Activated T-cell treated with anti-CD3 and anti-CD28 coated beads, Interleukin-2, amount 50 U/mL, for 4 hours (primary cell): Measurements from ENCODE around the gene ORC2. TPM values are rescaled to one million over a fixed set of nuclear protein-coding genes. Genes with fewer than 3 reads are reported as not detected.
"Not testable (repeated sequence)": the region's sequence is repeated elsewhere in the genome, so short reads cannot be mapped to it uniquely, and the experiment has no call there.

Experiments
- ATAC-seq, 2 donors: fragments of 200-7000 bp; cut with Tn5 transposase; one replicate each; pipeline ENCODE4 v1.10.0; 2021
- DNase-seq: peaks from one replicate; pipeline ENCODE4 v3.0.0-alpha.2; 2020
- H3K27me3 Mint-ChIP-seq: one replicate; pipeline ENCODE4 v1.8.0; 2021; ENCODE audit warnings: low read depth, mixed read lengths
- H3K36me3 Mint-ChIP-seq: one replicate; pipeline ENCODE4 v1.8.0; 2022; ENCODE audit warnings: mixed read lengths; ENCODE audit not compliant: insufficient read depth
- H3K4me1 Mint-ChIP-seq: one replicate; pipeline ENCODE4 v1.8.0; 2021; ENCODE audit warnings: low read depth, mixed read lengths
- H3K4me3 Mint-ChIP-seq: one replicate; pipeline ENCODE4 v1.8.0; 2021; ENCODE audit warnings: mild to moderate bottlenecking, moderate library complexity, mixed read lengths
- H3K9me3 Mint-ChIP-seq: one replicate; pipeline ENCODE4 v1.8.0; 2021; ENCODE audit warnings: mixed read lengths
- total RNA-seq, 3 donors: library from RNA; stranded (reverse); gene quantifications; one replicate each; pipeline ENCODE4 v1.2.1, GENCODE V29; 2021

Gene ORC2
- total RNA-seq, 3 donors from 2014 or later = 42.7 to 52.4 (median 45.9) TPM

- no peaks in the 10 kb centered on the region for H3K27me3 Mint-ChIP-seq
- ATAC-seq (peak; percentile 100), DNase-seq (peak; percentile 60)
- H3K4me1 Mint-ChIP-seq = peaks cover 5% of the 10 kb centered on the region
- H3K36me3 Mint-ChIP-seq = peaks cover 38% of the 10 kb centered on the region
- no peaks in the 10 kb centered on the region for H3K9me3 Mint-ChIP-seq
- H3K4me3 Mint-ChIP-seq = no peak overlapping the region
These were observed 61.9 kb downstream of the ORC2 start for GRCh38 chr2:200901459-200902072.

- peaks cover 5% of the 10 kb centered on the region for H3K4me1 Mint-ChIP-seq
- DNase-seq = no peak
- H3K36me3 Mint-ChIP-seq = peaks cover 43% of the 10 kb centered on the region
- no peak overlapping the region for H3K4me3 Mint-ChIP-seq
- no peaks in the 10 kb centered on the region for H3K27me3 Mint-ChIP-seq
- no peaks in the 10 kb centered on the region for H3K9me3 Mint-ChIP-seq
- no peak for ATAC-seq
These were observed 64.0 kb downstream of the ORC2 start for GRCh38 chr2:200899482-200899881.

DNA sequence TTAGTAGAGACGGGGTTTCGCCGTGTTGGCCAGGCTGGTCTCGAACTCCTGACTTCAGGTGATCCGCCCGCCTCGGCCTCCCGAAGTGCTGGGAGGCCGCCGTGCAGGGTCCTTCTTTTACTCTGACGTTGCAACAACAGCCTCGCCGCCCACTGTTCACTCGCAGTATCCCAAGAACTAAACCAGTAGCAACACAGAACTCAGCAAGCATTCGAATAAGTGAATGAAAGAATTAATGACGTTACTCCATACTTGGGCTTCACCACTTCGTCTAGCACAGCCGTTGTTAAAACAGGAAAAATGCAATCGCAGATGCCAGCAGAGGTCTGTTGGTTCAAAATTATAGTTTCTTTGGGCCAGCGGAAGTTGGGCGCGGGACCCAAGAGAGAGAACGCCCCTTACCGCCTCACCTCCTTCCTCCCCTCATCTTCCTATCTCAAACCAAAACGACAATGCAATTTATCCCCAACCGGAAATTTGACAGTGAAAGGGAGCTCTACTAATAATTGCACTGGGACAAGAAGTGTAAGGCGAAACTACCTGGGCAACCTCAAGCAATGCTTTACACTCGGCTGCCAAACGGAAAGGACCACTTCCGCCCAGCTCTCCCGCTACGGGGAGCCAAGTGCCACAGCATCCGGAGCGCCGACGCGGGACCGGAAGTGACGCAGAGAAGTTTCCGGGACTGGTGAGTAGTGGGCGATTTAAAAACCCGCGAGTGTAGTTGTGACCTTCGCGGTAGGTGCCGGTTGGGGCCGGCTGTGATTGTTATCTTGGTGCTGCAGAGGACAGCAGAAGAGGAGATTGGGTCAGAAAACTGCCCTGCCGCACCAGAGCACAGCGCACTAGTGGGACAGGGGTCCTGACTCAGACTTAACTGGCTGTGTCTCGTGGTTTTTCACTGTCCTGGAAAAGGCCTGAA is 74.5 kb downstream of the ORC2 start, which contains the start of the genes NIF3L1 and PPIL3:
Gene NIF3L1 (plus strand): TSS at position 668 of the 922 bp plus-strand sequence. CDS start 2,573 bp downstream, outside the sequence.
Gene PPIL3 (minus strand): TSS at position 374 of the 922 bp plus-strand sequence. CDS start 1,462 bp downstream, outside the sequence.
- peak; percentile 96 for DNase-seq
- peak within 1 kb of the TSS; percentile 92 for H3K4me3 Mint-ChIP-seq
- no peaks in the 10 kb centered on the region for H3K27me3 Mint-ChIP-seq
- peaks cover 44% of the 10 kb centered on the region for H3K4me1 Mint-ChIP-seq
- no peaks in the 10 kb centered on the region for H3K9me3 Mint-ChIP-seq
- H3K36me3 Mint-ChIP-seq = peaks cover 11% of the 10 kb centered on the region
- ATAC-seq = peak; percentile 84 to 85

GRCh38 chr2:200881715-200882249 is 81.7 kb downstream of the ORC2 start:
- not testable (repeated sequence) for DNase-seq, H3K4me3 Mint-ChIP-seq, ATAC-seq, H3K4me1 Mint-ChIP-seq, H3K9me3 Mint-ChIP-seq, H3K27me3 Mint-ChIP-seq
- H3K36me3 Mint-ChIP-seq = peaks cover 33% of the 10 kb centered on the region

DNA sequence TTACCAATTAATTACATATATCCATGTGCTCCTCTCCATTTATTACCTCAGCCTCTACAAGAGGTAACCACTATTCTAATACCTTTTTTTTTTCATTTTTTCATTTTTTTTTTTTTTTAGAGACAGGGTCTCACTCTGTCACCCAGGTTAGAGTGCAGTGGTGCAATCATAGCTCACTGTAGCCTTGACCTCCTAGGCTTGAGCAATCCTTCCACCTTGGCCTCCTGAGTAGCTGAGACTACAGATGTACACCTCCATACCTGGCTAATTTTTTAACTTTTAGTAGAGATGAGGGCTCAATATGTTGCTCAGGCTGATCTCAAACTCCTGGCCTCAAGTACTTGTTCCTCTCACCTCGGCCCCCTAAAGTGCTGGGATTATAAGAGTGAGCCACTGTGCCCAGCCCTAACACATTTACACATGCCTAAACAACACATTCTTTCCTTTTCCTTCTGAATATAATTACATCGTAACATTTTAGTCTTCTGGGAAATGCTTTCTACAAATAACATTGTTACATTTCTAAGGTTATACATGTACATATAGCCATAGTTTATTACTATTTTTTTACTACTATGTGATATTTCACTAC is 85.1 kb downstream of the ORC2 start:
- Mint-ChIP-seq H3K27me3 (no peaks in the 10 kb centered on the region), H3K4me1 (no peaks in the 10 kb centered on the region), H3K4me3 (no peak overlapping the region), H3K36me3 (peaks cover 34% of the 10 kb centered on the region), H3K9me3 (no peaks in the 10 kb centered on the region)
- DNase-seq (no peak), ATAC-seq (no peak)

DNA sequence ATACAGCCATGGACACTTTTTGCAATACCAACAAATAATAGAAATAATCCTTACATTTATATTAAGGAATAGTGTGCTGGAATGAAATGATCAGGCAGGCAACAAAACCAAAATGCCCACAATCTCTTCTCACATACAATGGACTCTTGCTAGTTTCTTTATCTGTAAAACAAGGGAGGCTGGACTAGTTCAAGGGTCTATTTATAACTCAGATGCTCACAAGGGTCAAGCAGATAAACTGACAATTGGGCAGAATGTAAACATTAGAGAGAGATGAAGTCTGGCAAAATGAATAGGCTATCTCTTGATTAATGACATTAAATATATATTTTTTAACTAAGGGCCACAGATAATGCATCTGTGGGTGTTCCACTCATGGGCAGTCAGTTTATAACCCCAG is 86.0 kb downstream of the ORC2 start:
- H3K9me3 Mint-ChIP-seq = no peaks in the 10 kb centered on the region
- no peak overlapping the region for H3K4me3 Mint-ChIP-seq
- H3K4me1 Mint-ChIP-seq = no peaks in the 10 kb centered on the region
- peaks cover 30% of the 10 kb centered on the region for H3K36me3 Mint-ChIP-seq
- ATAC-seq = no peak
- H3K27me3 Mint-ChIP-seq = no peaks in the 10 kb centered on the region
- no peak for DNase-seq

DNA sequence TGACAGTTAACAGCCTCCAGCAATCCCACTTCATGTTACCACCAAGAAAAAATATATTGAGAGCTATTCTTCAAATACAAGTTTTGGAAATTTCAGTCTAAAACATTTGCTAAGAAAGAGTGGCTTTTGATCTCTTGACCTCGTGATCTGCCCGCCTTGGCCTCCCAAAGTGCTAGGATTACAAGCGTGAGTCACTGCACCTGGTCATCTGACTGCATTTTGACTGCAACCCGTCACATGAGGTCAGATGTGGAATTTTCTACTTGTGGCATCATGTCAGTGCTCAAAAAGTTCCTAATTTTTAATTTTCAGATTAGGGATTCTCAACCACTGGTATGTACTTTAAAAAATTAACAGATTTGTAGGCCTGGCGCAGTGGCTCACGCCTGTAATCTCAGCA is 89.9 kb downstream of the ORC2 start:
- Mint-ChIP-seq H3K36me3 (peaks cover 21% of the 10 kb centered on the region), H3K27me3 (no peaks in the 10 kb centered on the region)
- ATAC-seq = no peak

GRCh38 chr2:200871151-200871550 is 92.3 kb downstream of the ORC2 start:
- DNase-seq = no peak
- peaks cover 6% of the 10 kb centered on the region for H3K4me1 Mint-ChIP-seq
- ATAC-seq = no peak
- no peak overlapping the region for H3K4me3 Mint-ChIP-seq
- H3K36me3 Mint-ChIP-seq = peaks cover 19% of the 10 kb centered on the region
- no peaks in the 10 kb centered on the region for H3K9me3 Mint-ChIP-seq
- no peaks in the 10 kb centered on the region for H3K27me3 Mint-ChIP-seq

More for the DNA sequence above, 89.9 kb downstream of the ORC2 start:
- DNase-seq = no peak
- Mint-ChIP-seq H3K4me3 (no peak overlapping the region), H3K9me3 (no peaks in the 10 kb centered on the region), H3K4me1 (peaks cover 5% of the 10 kb centered on the region)

- Mint-ChIP-seq H3K4me1 (peaks cover 15% of the 10 kb centered on the region), H3K36me3 (peaks cover 7% of the 10 kb centered on the region), H3K27me3 (no peaks in the 10 kb centered on the region), H3K9me3 (no peaks in the 10 kb centered on the region), H3K4me3 (no peak overlapping the region)
- DNase-seq (no peak), ATAC-seq (no peak)
These were observed 94.4 kb downstream of the ORC2 start for GRCh38 chr2:200869014-200869413.

DNA sequence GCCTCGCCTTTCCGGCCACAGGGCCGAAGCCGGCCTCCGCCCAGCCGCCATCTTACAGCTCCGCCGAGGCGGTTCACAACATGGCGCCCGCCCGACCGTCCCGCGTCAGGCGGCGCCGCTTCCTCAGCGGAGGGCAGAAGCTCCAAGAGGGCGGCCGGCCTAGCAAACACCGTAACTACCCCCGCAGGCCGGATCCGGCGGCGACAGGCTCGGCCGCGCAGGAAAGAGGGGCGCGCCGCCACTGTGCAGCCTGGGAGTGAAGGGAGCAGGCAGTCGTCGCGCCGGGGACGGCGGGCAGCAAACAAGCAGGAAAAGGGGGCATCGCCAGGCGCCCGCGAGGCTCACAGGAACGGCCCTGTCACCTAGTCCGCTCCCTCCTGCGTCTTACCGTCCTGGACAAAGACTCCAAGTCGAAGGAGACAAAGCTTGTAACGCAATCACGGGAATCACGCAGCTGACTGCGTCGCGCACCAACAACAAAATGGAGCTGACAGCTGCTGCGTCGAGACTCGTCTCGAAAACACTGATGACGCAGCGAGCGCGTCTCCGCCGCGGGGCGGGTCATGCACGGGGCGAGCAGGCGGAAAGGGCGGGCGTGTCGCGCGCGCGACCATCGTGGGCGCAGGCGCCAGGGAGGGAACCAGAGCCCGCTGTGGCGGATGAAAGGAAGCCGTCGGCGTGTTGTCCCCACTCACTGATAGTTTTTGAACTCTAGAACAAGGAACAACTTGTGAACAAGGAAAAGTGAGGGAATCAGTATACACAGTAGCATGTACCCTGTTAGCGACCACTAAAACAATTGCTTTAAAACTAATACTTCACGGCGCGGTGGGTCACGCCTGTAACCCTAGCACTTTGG is 99.1 kb downstream of the ORC2 start, which contains the start of gene CLK1:
Gene CLK1 (minus strand): TSS at position 483 of the 859 bp plus-strand sequence. CDS start 2,796 bp downstream, outside the sequence.
- DNase-seq = peak; percentile 96
- no peaks in the 10 kb centered on the region for H3K27me3 Mint-ChIP-seq
- H3K4me3 Mint-ChIP-seq = peak within 1 kb of the TSS; percentile 94
- H3K4me1 Mint-ChIP-seq = peaks cover 40% of the 10 kb centered on the region
- peak; percentile 86 to 87 for ATAC-seq
- peaks cover 35% of the 10 kb centered on the region for H3K36me3 Mint-ChIP-seq
- H3K9me3 Mint-ChIP-seq = no peaks in the 10 kb centered on the region

GRCh38 chr2:200863782-200864175 is 99.7 kb downstream of the ORC2 start:
- ATAC-seq (peak in 1 of 2 donors; percentile 2), DNase-seq (no peak)
- Mint-ChIP-seq H3K4me1 (peaks cover 43% of the 10 kb centered on the region), H3K9me3 (no peaks in the 10 kb centered on the region), H3K36me3 (peaks cover 39% of the 10 kb centered on the region), H3K4me3 (peak overlapping the region; percentile 94), H3K27me3 (no peaks in the 10 kb centered on the region)

DNA sequence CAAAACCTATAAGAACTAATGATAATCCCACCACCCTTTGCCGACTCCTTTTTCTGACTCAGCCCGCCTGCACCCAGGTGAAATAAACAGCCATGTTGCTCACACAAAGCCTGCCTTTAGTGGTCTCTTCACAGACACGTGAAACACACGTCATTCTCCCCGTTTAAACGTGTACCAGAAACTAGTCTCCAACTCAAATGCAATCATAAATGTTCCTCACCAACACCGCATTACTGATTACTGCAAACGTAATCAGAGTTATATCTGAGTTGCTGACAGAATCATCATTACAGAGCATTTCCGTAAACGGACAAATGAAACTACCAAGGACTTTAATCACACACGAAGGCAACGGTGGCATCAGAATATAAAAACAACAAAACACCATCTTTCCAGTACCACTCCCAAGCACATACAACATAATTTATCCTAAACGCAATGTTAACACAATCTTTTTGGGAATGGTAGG is 100.9 kb downstream of the ORC2 start:
- peak overlapping the region; percentile 94 for H3K4me3 Mint-ChIP-seq
- peaks cover 53% of the 10 kb centered on the region for H3K4me1 Mint-ChIP-seq
- no peaks in the 10 kb centered on the region for H3K27me3 Mint-ChIP-seq
- peak; percentile 39 for DNase-seq
- peaks cover 49% of the 10 kb centered on the region for H3K36me3 Mint-ChIP-seq
- no peaks in the 10 kb centered on the region for H3K9me3 Mint-ChIP-seq
- peak; percentile 59 to 60 for ATAC-seq

DNA sequence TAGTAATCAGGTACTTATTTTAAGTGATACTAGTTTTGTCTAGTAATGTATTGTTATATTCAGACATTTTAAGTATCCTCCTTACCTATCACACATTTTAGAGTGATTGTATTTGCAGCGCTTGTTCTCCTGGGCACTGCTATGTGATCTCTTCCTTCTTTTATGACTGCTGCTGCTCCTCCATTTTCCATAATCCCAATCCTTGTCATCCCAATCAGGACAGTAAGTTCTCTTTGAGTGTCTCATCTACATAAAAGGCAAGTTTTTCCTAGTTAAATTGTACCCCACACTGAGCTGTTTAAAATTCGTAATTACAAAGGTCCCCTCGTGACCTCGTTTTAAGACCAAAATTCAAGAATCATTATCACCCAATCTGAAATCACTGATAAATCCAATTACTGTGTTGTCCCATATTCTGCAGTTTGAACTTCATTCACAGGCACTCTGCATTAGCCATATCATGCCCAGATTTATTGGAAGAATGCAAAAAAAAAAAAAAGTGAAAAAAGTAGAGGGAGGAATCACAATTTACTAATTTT is 101.8 kb downstream of the ORC2 start:
- H3K27me3 Mint-ChIP-seq = no peaks in the 10 kb centered on the region
- DNase-seq = no peak
- peak overlapping the region; percentile 94 for H3K4me3 Mint-ChIP-seq
- peaks cover 58% of the 10 kb centered on the region for H3K36me3 Mint-ChIP-seq
- H3K9me3 Mint-ChIP-seq = no peaks in the 10 kb centered on the region
- no peak for ATAC-seq
- peaks cover 62% of the 10 kb centered on the region for H3K4me1 Mint-ChIP-seq
